Measurements from ENCODE around the gene HES6.

DNA sequence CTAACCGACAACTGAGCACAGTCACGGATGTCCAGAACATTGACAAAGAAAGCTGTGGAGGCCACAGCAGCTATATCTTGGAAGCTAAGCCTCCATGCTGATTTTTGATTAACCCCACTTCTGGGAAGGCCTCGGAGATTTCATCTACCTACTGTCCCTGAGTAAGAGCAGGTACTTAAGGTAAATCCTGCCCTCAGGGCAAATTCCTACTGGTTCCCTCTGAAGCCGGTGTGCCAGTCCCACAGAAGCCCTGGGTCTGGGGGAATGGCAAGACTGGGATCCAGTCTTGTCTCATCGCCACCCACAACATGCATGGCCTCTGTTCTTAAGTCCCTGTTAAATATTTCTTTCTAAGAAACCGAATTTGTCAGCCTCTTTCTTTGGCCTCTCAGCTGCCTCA is 29.9 kb upstream of the HES6 start:
- TF ChIP-seq, protein P1, sequence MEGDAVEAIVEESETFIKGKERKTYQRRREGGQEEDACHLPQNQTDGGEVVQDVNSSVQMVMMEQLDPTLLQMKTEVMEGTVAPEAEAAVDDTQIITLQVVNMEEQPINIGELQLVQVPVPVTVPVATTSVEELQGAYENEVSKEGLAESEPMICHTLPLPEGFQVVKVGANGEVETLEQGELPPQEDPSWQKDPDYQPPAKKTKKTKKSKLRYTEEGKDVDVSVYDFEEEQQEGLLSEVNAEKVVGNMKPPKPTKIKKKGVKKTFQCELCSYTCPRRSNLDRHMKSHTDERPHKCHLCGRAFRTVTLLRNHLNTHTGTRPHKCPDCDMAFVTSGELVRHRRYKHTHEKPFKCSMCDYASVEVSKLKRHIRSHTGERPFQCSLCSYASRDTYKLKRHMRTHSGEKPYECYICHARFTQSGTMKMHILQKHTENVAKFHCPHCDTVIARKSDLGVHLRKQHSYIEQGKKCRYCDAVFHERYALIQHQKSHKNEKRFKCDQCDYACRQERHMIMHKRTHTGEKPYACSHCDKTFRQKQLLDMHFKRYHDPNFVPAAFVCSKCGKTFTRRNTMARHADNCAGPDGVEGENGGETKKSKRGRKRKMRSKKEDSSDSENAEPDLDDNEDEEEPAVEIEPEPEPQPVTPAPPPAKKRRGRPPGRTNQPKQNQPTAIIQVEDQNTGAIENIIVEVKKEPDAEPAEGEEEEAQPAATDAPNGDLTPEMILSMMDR (IDR thresholded peaks at IDR 0.05; ENCODE audit: control extremely low read depth in 1 of 3, insufficient read depth in 1 of 3, low read depth in 1 of 3, low read length in 3 of 3): no peak
- no peak for TF ChIP-seq SUZ12 (IDR thresholded peaks at IDR 0.05; ENCODE audit: low read length)
- TF ChIP-seq EZH2 (IDR thresholded peaks at IDR 0.05; ENCODE audit: low read depth, low read length, severe bottlenecking): no peak
- no peak for TF ChIP-seq POLR2AphosphoS5 (IDR thresholded peaks at IDR 0.05; ENCODE audit: low read depth, low read length)
- no peak for TF ChIP-seq TCF12 (IDR thresholded peaks at IDR 0.05; ENCODE audit: low read depth, low read length)
- TF ChIP-seq MAFK (IDR thresholded peaks at IDR 0.05; ENCODE audit: low read depth, low read length): no peak
- no peak for TF ChIP-seq KDM1A (IDR thresholded peaks at IDR 0.05; ENCODE audit: borderline replicate concordance, low read length)
- TF ChIP-seq SIN3A (conservative IDR thresholded peaks at IDR 0.05 in 1 of 2, IDR thresholded peaks at IDR 0.05 in 1 of 2; ENCODE audit: low read depth in 1 of 2, low read length in 2 of 2): no peak
- no peak for TF ChIP-seq CREB1 (IDR thresholded peaks at IDR 0.05)
- no peak for TF ChIP-seq KDM5A (IDR thresholded peaks at IDR 0.05; ENCODE audit: low read length)
- TF ChIP-seq CBX5 (IDR thresholded peaks at IDR 0.05; ENCODE audit: low read depth, low read length): no peak
- TF ChIP-seq HDAC2 (IDR thresholded peaks at IDR 0.05; ENCODE audit: borderline replicate concordance in 1 of 2, low read depth in 2 of 2, low read length in 2 of 2): no peak
